Ovary (tissue), 10 donors: ENCODE data around the gene GRPR. TPM values are rescaled to one million over a fixed set of nuclear protein-coding genes. Genes with fewer than 3 reads are reported as not detected.

Experiments used
- DNase-seq, 5 donors: peaks; one replicate each; pipeline ENCODE4 v3.0.0-alpha.2; 2019 to 2020
- H3K27ac ChIP-seq, 2 donors: fragments of 200-600 bp; one replicate each; pipeline versions ENCODE4 v1.5.1 to v1.8.0; 2019 to 2022
- H3K27me3 ChIP-seq: fragments of 200-600 bp; one replicate; pipeline ENCODE4 v1.8.0; 2022
- H3K36me3 ChIP-seq: fragments of 200-600 bp; sonication (generic); one replicate; pipeline ENCODE4 v1.5.1; 2019
- H3K4me1 ChIP-seq: one replicate; pipeline ENCODE4 v1.8.1; 2013; ENCODE audit warnings: mild to moderate bottlenecking, moderate library complexity; ENCODE audit not compliant: insufficient read depth
- H3K4me3 ChIP-seq: fragments of 200-600 bp; sonication (generic); one replicate; pipeline ENCODE4 v1.5.1; 2017
- H3K9me3 ChIP-seq, 2 donors: fragments of 200-600 bp in 1 of 2; sonication (generic) in 1 of 2; one replicate each; pipeline versions ENCODE4 v1.5.1 to v1.8.1; 2013 to 2019; ENCODE audit warnings: mild to moderate bottlenecking in 1 of 2, moderate library complexity in 1 of 2
- CTCF ChIP-seq, 3 donors: fragments of 450-650 bp in 2 of 3; fragments of 200-600 bp in 1 of 3; IDR thresholded peaks; one replicate each; pipeline versions ENCODE4 v1.5.1 to v1.8.0; 2016 to 2022; ENCODE audit warnings: antibody characterized with exemption in 3 of 3, mild to moderate bottlenecking in 1 of 3
- EP300 ChIP-seq: sonication (generic); formaldehyde crosslinking; IDR thresholded peaks from one replicate; pipeline ENCODE4 v1.6.1; 2017; ENCODE audit warnings: antibody characterized with exemption
- POLR2A ChIP-seq: fragments of 450-650 bp; IDR thresholded peaks from one replicate; pipeline ENCODE4 v1.6.1; 2017; ENCODE audit warnings: antibody characterized with exemption, mild to moderate bottlenecking, moderate library complexity
- WGBS, 3 donors: extraction: QIAGEN DNeasy Blood & Tissue Kit in 1 of 3; methylation state at CpG; one replicate each; pipeline versions ENCODE4 v1.1.5 to v1.1.7; 2013 to 2017; 5-methylcytosine and 5-hydroxymethylcytosine counted together
- intact Hi-C, 4 donors: fragments of 100-400 bp; cut with DNase I; formaldehyde crosslinking; loops; one replicate each; pipeline versions ENCODE4 v1.11.0 to v1.15.1; 2022 to 2023
- long read RNA-seq, 3 donors: library from polyadenylated mRNA in 2 of 3; unstranded in 2 of 3; transcript quantifications; one replicate each; pipeline ENCODE4 v2.0.0 and lab custom pipeline, GENCODE V29; 2021 to 2026
- polyA plus RNA-seq, 2 donors: library from polyadenylated mRNA; stranded (reverse); fragments of 200-250 nt in 1 of 2; fragments of 350-450 nt in 1 of 2; fragmentation: Illumina TruSeq in 1 of 2; extraction: RNeasy Lipid Tissue Mini Kit (QIAGEN cat#74804) in 1 of 2; gene quantifications; one replicate each; pipeline ENCODE4 v1.2.3, GENCODE V29; 2013 to 2014
- total RNA-seq, 7 donors: library from RNA; depleted of rRNA in 2 of 7; stranded (reverse); fragments of >200 nt in 2 of 7; fragmentation: NEBNext Ultra II Directional in 3 of 7; extraction: Animal tissue kit (Norgen Biotek cat#: 25700) in 3 of 7; gene quantifications; one replicate each; pipeline versions ENCODE4 v1.1.0 to v1.2.4, GENCODE V29; 2016 to 2023
- donor health status: DM: no; HTN: no; CAD: no; lungs with moderate emphysema.
- donor health status: DM: no; HTN: no; CAD: no.
- donor health status: Bipolar disorder and iron deficiency.
- donor health status: DM: yes; HTN: yes; CAD: no.
- donor health status: DM: no; HTN: no; CAD: no.
- donor health status: DM: yes; HTN: yes; CAD: no.

Gene GRPR
- under 1 TPM in 1 of 7 donors, not detected in 6; 0.13 TPM for total RNA-seq
- polyA plus RNA-seq = under 1 TPM; 0.05 to 0.08 TPM
- long read RNA-seq, donor 1 = 0 reads
- long read RNA-seq, donor 2 = 0 reads
- long read RNA-seq, donor 3 = 0 reads

GRCh38 chrX:16123222-16123786 is at the start of gene GRPR:
GRPR (plus strand) TSS chrX:16123565; CDS start chrX:16123954, 389 bp downstream.
- Histone ChIP-seq H3K27ac (no peak within 1 kb of the TSS), H3K4me1 (no peaks in the 10 kb centered on the region), H3K9me3 (no peaks in the 10 kb centered on the region), H3K27me3 (no peaks in the 10 kb centered on the region), H3K36me3 (no peaks in the 10 kb centered on the region), H3K4me3 (no peak within 1 kb of the TSS)
- 0 to 1% (median 1%) methylated on average over 6 of the region's 6 CpGs for WGBS, 3 donors
- no peak for TF ChIP-seq CTCF (IDR thresholded peaks at IDR 0.05)
- TF ChIP-seq EP300 = no peak
- no peak for TF ChIP-seq POLR2A
- peak in 3 of 5 donors; percentile 30 to 48 (median 41) for DNase-seq
- intact Hi-C loops = no loop called here

- Histone ChIP-seq H3K9me3 (no peaks in the 10 kb centered on the region), H3K4me3 (no peak overlapping the region), H3K4me1 (no peaks in the 10 kb centered on the region), H3K27me3 (no peaks in the 10 kb centered on the region), H3K27ac (no peak overlapping the region), H3K36me3 (no peaks in the 10 kb centered on the region)
- DNase-seq = no peak
- 29 to 45% (median 30%) methylated on average over 1 of the region's 1 CpG for WGBS, 3 donors
- TF ChIP-seq POLR2A (no peak), EP300 (no peak), CTCF (IDR thresholded peaks at IDR 0.05) (no peak)
- intact Hi-C loops = no loop called here
These were observed 48.3 kb upstream of the GRPR start for GRCh38 chrX:16075087-16075486.

- Histone ChIP-seq H3K4me1 (no peaks in the 10 kb centered on the region), H3K9me3 (no peaks in the 10 kb centered on the region), H3K4me3 (no peak overlapping the region), H3K36me3 (no peaks in the 10 kb centered on the region), H3K27ac (no peak overlapping the region), H3K27me3 (no peaks in the 10 kb centered on the region)
- intact Hi-C loops = no loop called here
- no peak for TF ChIP-seq CTCF (IDR thresholded peaks at IDR 0.05)
- TF ChIP-seq EP300 = no peak
- no peak for TF ChIP-seq POLR2A
- no peak for DNase-seq
- 52 to 58% (median 53%) methylated on average over 2 of the region's 2 CpGs for WGBS, 3 donors
These were observed 46.5 kb upstream of the GRPR start for GRCh38 chrX:16076834-16077233.

GRCh38 chrX:16077811-16078210 is 45.6 kb upstream of the GRPR start:
- H3K27me3 ChIP-seq = no peaks in the 10 kb centered on the region
- no peaks in the 10 kb centered on the region for H3K36me3 ChIP-seq
- WGBS, 3 donors = 67 to 71% (median 68%) methylated on average over 2 of the region's 2 CpGs
- intact Hi-C loops = no loop called here
- H3K9me3 ChIP-seq = no peaks in the 10 kb centered on the region
- TF ChIP-seq POLR2A (no peak), EP300 (no peak), CTCF (IDR thresholded peaks at IDR 0.05) (no peak)
- H3K27ac ChIP-seq = no peak overlapping the region
- no peak for DNase-seq
- H3K4me1 ChIP-seq = no peaks in the 10 kb centered on the region
- no peak overlapping the region for H3K4me3 ChIP-seq
